ENCODE results near the gene EGFL7.

The EGFL7 gene

DNA sequence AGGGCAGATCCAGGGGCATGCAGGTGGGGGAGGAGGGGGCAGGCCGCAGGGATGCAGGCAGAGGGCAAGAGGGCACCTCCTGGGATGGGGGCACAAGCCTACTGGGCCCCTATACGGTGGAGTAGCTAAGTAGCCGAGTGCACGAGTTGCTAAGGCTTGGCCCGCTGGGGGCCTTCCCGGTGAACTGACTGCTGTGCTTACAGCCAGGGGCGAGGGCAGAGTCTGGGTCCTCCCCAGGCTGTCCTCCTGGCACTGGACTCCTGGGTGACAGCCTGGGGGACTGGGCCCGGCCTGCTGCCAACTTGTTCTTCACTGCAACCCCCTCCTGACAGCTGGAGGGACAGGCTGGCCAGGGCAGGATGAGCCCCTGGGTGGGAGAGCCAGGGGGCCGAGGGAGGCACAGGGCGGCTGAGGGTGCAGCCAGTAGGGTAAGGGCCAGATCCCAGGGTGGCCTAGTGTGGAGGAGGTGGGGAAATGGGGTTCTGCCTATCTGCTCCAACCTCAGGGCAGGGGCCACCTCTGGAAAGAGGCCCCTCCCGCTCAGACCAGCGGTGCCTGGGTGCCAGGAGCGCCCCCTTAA lies 1.7 kb upstream of the EGFL7 start:
- Histone ChIP-seq H3K4me3 (ENCODE audit: low read length) (no peak overlapping the region), H3K27me3 (ENCODE audit: control insufficient read depth, insufficient read depth, low read length) (peaks cover 59% of the 10 kb centered on the region), H3K9me3 (ENCODE audit: control insufficient read depth, low read length) (no peaks in the 10 kb centered on the region), H3K4me1 (ENCODE audit: control insufficient read depth, insufficient read depth, low read length) (peaks cover 4% of the 10 kb centered on the region), H3K36me3 (ENCODE audit: control insufficient read depth, insufficient read depth, low read length) (no peaks in the 10 kb centered on the region), H3K9ac (ENCODE audit: low read length) (no peak overlapping the region)

DNA sequence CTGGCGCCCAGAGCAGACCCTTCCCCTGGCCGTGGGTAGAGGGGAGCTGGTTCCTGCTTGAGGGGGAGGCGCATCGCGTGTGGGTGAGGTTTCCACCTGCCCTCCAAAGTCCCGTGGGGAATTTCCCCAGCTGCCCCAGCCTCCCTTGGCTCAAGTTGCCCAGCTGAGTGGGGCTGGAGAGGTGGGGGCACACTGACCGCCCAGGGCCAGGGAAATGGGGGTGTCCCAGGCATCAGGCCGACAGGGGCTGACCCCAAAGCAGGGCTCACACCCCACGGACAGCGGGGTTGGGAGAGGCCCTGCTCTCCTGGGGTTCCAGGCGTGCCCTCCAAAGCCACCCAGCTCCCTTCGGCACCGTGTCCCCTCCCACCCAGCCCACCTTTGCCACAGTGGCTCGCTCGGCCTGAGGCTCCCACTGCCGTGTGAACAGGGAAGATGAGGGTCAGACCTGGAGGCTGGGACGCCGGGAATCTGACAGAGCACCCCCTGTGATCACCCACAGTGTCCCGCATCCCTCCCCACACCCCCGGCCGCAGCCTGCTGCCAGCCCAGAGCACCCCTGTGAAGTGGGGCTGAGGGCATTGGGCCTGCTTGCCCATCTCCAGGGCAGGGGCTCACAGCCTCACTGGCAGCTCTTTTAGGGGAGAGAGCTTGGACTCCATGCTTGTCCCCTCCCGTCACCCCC lies 933 bp upstream of the EGFL7 start:
- H3K4me3 ChIP-seq (ENCODE audit: low read length), result no peak overlapping the region
- no peaks in the 10 kb centered on the region for H3K36me3 ChIP-seq (ENCODE audit: control insufficient read depth, insufficient read depth, low read length)
- H3K4me1 ChIP-seq (ENCODE audit: control insufficient read depth, insufficient read depth, low read length), result peaks cover 4% of the 10 kb centered on the region
- peaks cover 59% of the 10 kb centered on the region for H3K27me3 ChIP-seq (ENCODE audit: control insufficient read depth, insufficient read depth, low read length)
- H3K9ac ChIP-seq (ENCODE audit: low read length), result no peak overlapping the region
- no peaks in the 10 kb centered on the region for H3K9me3 ChIP-seq (ENCODE audit: control insufficient read depth, low read length)

DNA sequence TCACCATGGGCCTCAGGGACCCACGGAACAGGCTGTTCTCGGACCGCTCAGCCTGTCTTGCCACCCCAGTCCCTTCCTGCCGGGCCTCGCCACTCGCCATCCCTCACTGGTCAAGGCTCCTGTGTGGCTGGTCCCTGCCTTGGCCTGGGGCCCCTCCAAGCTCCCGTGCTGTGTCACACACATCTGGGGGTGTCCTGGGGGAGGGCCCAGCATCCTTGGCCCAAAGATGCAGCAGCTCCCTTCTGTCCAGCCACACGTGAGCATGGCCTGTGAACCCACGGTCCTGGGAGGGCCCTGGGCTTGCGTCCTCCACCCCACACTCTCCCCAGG lies 425 bp upstream of the EGFL7 start:
- peaks cover 61% of the 10 kb centered on the region for H3K27me3 ChIP-seq (ENCODE audit: control insufficient read depth, insufficient read depth, low read length)
- H3K9ac ChIP-seq (ENCODE audit: low read length), result no peak overlapping the region
- H3K4me1 ChIP-seq (ENCODE audit: control insufficient read depth, insufficient read depth, low read length), result peaks cover 4% of the 10 kb centered on the region
- H3K4me3 ChIP-seq (ENCODE audit: low read length), result no peak overlapping the region
- no peaks in the 10 kb centered on the region for H3K9me3 ChIP-seq (ENCODE audit: control insufficient read depth, low read length)
- H3K36me3 ChIP-seq (ENCODE audit: control insufficient read depth, insufficient read depth, low read length), result no peaks in the 10 kb centered on the region

- Histone ChIP-seq H3K27me3 (ENCODE audit: control insufficient read depth, insufficient read depth, low read length) (peaks cover 53% of the 10 kb centered on the region), H3K36me3 (ENCODE audit: control insufficient read depth, insufficient read depth, low read length) (no peaks in the 10 kb centered on the region), H3K4me1 (ENCODE audit: control insufficient read depth, insufficient read depth, low read length) (peaks cover 4% of the 10 kb centered on the region), H3K9me3 (ENCODE audit: control insufficient read depth, low read length) (no peaks in the 10 kb centered on the region), H3K4me3 (ENCODE audit: low read length) (no peak overlapping the region), H3K9ac (ENCODE audit: low read length) (no peak overlapping the region)
Measured at GRCh38 chr9:136664000-136664915, 1.5 kb downstream of the EGFL7 start.

- H3K36me3 ChIP-seq (ENCODE audit: control insufficient read depth, insufficient read depth, low read length), result no peaks in the 10 kb centered on the region
- H3K9ac ChIP-seq (ENCODE audit: low read length), result no peak overlapping the region
- no peaks in the 10 kb centered on the region for H3K9me3 ChIP-seq (ENCODE audit: control insufficient read depth, low read length)
- no peak overlapping the region for H3K4me3 ChIP-seq (ENCODE audit: low read length)
- H3K4me1 ChIP-seq (ENCODE audit: control insufficient read depth, insufficient read depth, low read length), result peaks cover 4% of the 10 kb centered on the region
- peaks cover 62% of the 10 kb centered on the region for H3K27me3 ChIP-seq (ENCODE audit: control insufficient read depth, insufficient read depth, low read length)
Measured at GRCh38 chr9:136665111-136665703, 2.5 kb downstream of the EGFL7 start.

DNA sequence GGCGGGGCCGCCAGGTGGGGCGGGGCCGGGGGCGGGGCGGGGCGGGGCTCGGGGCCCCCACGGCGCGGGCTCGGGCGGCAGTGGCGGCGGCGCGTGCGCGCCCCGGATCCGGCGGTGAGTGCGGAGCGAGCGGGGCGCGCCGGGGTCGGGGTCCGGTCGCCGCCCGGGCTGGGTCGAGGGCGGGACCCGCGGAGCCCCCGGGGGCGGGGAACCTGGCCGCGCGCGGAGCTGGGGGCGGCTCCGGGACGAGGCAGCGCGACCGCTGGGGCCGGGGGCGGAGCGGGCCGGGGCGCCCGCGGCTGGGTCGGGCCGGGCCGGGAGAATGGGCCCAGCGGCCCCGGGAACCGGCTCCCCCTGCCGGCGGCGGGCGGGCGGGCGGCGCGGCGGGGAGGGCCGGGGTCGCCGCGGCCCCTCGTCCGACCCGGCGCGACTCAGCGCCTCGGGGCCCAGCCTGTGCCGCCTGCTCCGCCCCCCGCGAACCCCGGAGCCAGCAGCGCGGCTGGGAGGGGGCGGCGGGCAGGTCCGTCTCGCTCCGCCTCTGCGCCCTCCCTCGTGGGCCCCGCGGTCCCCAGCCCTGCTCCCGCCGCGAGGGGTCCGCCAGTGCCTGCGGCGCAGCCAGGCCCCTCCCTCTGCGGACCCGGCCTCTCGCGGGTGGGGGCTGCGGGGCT lies 3.1 kb downstream of the EGFL7 start:
- H3K36me3 ChIP-seq (ENCODE audit: control insufficient read depth, insufficient read depth, low read length), result no peaks in the 10 kb centered on the region
- no peaks in the 10 kb centered on the region for H3K9me3 ChIP-seq (ENCODE audit: control insufficient read depth, low read length)
- no peak overlapping the region for H3K4me3 ChIP-seq (ENCODE audit: low read length)
- no peak overlapping the region for H3K9ac ChIP-seq (ENCODE audit: low read length)
- H3K27me3 ChIP-seq (ENCODE audit: control insufficient read depth, insufficient read depth, low read length), result peaks cover 69% of the 10 kb centered on the region
- peaks cover 4% of the 10 kb centered on the region for H3K4me1 ChIP-seq (ENCODE audit: control insufficient read depth, insufficient read depth, low read length)

- no peaks in the 10 kb centered on the region for H3K36me3 ChIP-seq (ENCODE audit: control insufficient read depth, insufficient read depth, low read length)
- peaks cover 7% of the 10 kb centered on the region for H3K4me1 ChIP-seq (ENCODE audit: control insufficient read depth, insufficient read depth, low read length)
- H3K9ac ChIP-seq (ENCODE audit: low read length), result no peak overlapping the region
- no peaks in the 10 kb centered on the region for H3K9me3 ChIP-seq (ENCODE audit: control insufficient read depth, low read length)
- H3K27me3 ChIP-seq (ENCODE audit: control insufficient read depth, insufficient read depth, low read length), result peaks cover 72% of the 10 kb centered on the region
- H3K4me3 ChIP-seq (ENCODE audit: low read length), result no peak overlapping the region
Measured at GRCh38 chr9:136666372-136667213, 3.9 kb downstream of the EGFL7 start.

GRCh38 chr9:136667214-136667939 lies 4.7 kb downstream of the EGFL7 start:
- Histone ChIP-seq H3K27me3 (ENCODE audit: control insufficient read depth, insufficient read depth, low read length) (peaks cover 69% of the 10 kb centered on the region), H3K9me3 (ENCODE audit: control insufficient read depth, low read length) (no peaks in the 10 kb centered on the region), H3K4me1 (ENCODE audit: control insufficient read depth, insufficient read depth, low read length) (peaks cover 10% of the 10 kb centered on the region), H3K4me3 (ENCODE audit: low read length) (no peak overlapping the region), H3K36me3 (ENCODE audit: control insufficient read depth, insufficient read depth, low read length) (no peaks in the 10 kb centered on the region), H3K9ac (ENCODE audit: low read length) (no peak overlapping the region)

DNA sequence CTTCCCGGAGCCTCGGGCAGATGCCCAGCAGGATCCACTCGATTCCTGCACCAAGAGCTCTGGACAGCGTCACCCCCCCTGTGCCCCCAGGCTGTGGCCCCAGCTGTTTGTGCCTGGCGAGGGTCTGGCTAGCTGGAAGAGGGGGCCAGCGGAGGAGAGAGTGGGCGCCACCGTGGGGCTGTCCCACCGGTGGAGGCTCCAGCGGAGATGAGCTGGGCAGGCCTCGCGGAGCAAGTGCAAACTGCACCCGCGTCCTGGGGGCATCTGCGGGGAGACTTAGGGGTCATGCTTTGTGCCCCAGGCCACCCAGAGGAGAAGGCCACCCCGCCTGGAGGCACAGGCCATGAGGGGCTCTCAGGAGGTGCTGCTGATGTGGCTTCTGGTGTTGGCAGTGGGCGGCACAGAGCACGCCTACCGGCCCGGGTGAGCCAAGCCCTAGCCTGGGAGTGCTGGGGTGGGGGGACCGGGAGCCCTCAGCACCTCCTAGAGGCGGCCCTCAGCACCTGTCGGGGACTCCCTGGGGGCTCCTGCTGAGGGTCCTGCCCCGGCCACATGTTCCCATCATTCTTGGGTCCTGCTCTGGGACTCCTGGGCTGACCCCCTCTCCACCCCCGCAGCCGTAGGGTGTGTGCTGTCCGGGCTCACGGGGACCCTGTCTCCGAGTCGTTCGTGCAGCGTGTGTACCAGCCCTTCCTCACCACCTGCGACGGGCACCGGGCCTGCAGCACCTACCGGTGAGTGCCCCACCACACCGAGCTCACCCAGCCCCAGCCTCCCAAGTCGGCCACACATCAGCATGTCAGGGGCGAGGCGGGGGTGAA lies 5.4 kb downstream of the EGFL7 start:
- peaks cover 10% of the 10 kb centered on the region for H3K4me1 ChIP-seq (ENCODE audit: control insufficient read depth, insufficient read depth, low read length)
- H3K9me3 ChIP-seq (ENCODE audit: control insufficient read depth, low read length), result no peaks in the 10 kb centered on the region
- no peak overlapping the region for H3K9ac ChIP-seq (ENCODE audit: low read length)
- peaks cover 62% of the 10 kb centered on the region for H3K27me3 ChIP-seq (ENCODE audit: control insufficient read depth, insufficient read depth, low read length)
- H3K4me3 ChIP-seq (ENCODE audit: low read length), result no peak overlapping the region
- no peaks in the 10 kb centered on the region for H3K36me3 ChIP-seq (ENCODE audit: control insufficient read depth, insufficient read depth, low read length)

Measured in mucosa of stomach (tissue), 1 donor.